Fibroblast of lung (primary cell): ENCODE measurements around the gene MYL3.

Experiments used
- EZH2 ChIP-seq: IDR thresholded peaks from 2 replicates; pipeline ENCODE4 v1.5.1; 2012; ENCODE audit warnings: low read length, control low read depth, mild to moderate bottlenecking; ENCODE audit errors: missing control alignments
- TF ChIP-seq, protein P1 (sequence below), 2 donors: IDR thresholded peaks in 1 of 2; conservative IDR thresholded peaks in 1 of 2; 1 replicate in 1 of 2; 2 replicates in 1 of 2; pipeline ENCODE4 v1.5.1; 2011 to 2012; ENCODE audit warnings: low read length in 2 of 2, control low read depth in 1 of 2, inconsistent platforms in 1 of 2, low read depth in 1 of 2, mild to moderate bottlenecking in 1 of 2

GRCh38 chr3:46875560-46875959 lies 12.3 kb upstream of the MYL3 start:
- no peak for TF ChIP-seq EZH2
- TF ChIP-seq, protein P1, sequence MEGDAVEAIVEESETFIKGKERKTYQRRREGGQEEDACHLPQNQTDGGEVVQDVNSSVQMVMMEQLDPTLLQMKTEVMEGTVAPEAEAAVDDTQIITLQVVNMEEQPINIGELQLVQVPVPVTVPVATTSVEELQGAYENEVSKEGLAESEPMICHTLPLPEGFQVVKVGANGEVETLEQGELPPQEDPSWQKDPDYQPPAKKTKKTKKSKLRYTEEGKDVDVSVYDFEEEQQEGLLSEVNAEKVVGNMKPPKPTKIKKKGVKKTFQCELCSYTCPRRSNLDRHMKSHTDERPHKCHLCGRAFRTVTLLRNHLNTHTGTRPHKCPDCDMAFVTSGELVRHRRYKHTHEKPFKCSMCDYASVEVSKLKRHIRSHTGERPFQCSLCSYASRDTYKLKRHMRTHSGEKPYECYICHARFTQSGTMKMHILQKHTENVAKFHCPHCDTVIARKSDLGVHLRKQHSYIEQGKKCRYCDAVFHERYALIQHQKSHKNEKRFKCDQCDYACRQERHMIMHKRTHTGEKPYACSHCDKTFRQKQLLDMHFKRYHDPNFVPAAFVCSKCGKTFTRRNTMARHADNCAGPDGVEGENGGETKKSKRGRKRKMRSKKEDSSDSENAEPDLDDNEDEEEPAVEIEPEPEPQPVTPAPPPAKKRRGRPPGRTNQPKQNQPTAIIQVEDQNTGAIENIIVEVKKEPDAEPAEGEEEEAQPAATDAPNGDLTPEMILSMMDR (conservative IDR thresholded peaks at IDR 0.05 in 1 of 2, IDR thresholded peaks at IDR 0.05 in 1 of 2; ENCODE audit: low read depth in 1 of 2, low read length in 2 of 2): no peak
